Right hindlimb (tissue), 1 donor: ENCODE results near the gene TBC1D4.

Experiments
- DNase-seq: peaks from one replicate; pipeline ENCODE4 v3.0.0-alpha.2; 2018

Gene TBC1D4

DNA sequence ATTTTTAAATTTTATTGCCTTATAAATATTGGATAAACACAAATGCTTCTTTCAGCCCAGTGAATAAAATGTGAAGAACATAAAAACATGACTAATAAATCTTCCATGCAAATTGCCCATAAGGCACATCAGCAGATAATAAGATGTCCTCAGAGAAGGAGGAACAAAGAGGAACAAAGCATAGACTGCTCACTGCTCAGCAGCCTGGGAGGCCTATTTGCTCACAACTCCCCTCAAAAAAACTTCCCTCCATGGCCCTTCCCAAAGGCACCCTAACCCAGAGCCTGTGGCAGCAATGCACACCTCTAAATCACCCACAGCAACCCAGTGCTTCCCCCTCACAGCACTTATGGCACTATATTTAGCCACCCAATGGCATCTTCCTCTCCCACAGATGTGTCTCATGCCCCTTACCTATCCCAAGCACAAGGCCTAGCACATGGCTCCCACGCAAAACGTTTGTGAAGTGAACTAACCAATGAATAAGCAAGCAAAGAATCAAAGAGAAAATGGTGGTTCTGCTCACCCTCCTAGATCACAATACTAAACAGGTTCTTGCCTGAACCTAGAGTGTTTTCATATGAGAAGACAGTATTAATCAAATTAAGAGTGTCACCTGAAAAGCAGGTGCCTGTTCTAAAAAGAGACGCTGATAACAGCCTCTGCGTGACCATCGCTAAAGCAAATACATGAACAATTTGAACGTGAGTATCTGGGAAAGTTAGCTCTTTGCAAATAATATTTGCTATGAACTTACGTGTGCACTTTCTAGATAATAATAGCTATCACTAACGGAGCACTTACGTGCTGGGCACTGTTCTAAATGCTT lies 96.9 kb downstream of the TBC1D4 start:
- DNase-seq: no peak

DNA sequence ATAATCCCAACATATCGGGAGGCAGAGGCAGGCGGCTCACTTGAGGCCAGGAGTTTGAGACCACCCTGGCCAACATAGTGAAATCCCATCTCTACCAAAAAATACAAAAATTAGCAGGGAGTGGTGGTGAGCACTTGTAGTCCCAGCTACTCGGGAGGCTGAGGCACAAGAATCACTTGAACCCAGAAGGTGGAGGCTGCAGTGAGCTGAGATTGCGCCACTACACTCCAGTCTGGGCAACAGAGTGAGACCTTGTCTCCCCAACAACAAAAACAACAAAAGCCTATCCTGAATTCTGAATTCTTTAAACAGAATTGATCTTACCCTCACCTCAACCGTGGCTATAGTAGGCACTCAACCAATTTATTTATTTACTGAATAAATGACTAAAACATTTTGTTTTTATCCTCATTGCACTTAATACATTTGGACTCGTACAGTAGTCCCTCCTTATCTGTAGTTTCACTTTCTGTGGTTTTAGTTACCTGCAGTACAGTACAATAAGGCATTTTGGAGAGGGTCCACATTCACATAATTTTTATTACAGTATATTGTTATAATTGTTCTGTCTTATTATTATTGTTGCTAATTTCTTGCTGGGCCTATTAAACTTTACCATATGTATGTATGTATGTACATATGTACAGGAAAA lies 98.8 kb downstream of the TBC1D4 start:
- no peak for DNase-seq

GRCh38 chr13:75378301-75378700 lies 103.7 kb downstream of the TBC1D4 start:
- DNase-seq: no peak

DNA sequence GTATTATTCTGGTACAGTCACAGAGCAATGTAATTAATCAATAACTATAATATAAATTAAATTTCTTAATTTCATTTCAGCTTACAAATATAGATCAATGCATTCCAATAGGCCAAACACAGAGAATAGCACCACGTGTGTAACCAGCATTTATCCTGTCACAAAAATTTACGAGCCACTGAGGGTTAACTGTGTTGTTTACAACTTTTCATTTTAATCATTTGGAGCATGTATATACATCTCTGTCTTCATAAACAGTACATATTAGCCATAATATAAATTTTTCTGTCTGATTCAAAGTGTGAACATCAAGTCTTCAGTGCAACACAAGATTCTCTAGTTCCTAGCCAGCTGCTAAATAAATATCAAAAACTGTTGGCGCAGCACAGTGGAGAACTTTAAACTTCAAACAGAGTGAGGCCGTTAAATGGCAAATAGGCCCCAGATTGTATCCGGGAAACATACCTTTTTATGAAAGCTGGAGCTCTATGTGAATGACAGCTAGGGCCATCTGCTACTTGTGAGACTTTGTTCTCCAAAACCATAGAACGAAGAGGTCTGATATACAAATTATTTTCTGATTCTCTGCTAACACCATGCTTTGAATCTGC lies 105.1 kb downstream of the TBC1D4 start:
- no peak for DNase-seq

GRCh38 chr13:75375329-75375728 lies 106.6 kb downstream of the TBC1D4 start:
- no peak for DNase-seq

DNA sequence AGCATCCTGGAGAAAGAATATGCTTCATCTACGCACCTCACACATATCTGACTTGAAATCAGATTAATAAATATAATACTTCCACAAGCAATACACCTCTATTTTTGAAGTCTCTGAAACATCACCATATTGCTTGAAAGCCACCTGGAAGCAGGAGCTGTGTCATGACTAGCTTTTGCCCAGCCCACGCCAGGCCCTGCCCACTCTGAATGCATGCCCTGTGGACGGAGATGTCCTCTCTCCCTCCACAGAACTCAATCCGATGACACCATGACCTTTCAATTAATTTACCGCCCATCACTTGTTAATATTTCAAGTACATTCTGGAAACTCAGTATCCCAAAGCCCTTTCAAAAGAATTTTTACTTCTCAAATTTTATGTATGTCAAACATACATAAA lies 108.0 kb downstream of the TBC1D4 start:
- no peak for DNase-seq

GRCh38 chr13:75372923-75373841 lies 108.8 kb downstream of the TBC1D4 start:
- DNase-seq: no peak

DNA sequence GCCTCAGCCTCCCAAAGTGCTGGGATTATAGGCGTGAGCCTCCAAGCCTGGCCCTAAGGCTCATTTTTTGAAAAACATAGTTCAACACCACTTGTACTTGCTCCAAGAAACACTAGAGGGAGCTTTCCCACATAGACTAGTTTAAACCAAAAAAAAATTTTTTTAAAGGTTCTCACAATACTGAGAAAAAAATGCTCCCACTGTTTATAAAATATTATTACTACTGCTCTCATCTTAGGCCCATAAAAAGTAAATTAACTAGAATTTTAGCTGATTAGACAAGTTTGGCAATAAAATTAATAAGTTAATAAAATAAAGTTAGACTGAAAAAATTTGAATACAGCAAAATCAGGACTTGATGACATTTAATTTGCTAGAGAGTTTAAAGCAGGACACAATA lies 109.5 kb downstream of the TBC1D4 start:
- DNase-seq: no peak

DNA sequence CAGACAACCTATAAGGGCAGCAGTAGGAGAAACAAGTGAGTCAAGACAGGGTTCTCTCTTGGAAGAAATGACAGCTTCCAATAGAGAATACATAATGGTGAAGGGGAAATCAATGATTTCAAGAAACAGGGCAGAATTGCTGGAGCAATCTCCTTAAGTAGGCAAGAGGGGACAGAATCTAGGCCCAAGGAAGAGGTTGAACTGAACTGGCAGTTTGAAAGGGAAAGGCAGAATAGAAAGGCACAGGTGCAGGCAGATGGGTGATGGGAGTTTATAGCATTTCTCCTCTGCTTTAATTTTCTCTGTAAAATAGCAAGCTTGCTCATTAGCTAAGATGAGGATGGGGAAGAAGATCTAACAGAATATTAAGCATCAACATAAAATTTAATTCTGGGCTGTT lies 110.8 kb downstream of the TBC1D4 start:
- no peak for DNase-seq

DNA sequence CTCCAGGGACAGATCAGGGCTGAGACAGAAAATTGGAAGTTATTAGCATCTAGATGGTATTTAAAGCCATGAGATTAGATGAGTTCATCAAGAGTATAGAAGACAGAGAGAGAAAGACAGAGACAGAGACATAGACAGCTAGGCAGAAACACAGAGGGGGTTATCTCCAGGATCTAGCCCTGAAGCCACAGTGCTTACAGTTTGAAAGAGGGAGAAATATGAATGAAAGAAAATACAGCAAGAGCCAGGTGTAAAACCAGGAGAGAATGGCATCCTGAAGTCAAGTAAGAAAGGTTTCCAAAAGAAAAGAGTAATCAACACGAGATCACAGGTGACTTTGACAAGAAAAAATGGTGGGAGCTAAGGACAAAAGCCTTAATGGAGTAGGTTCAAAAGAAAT lies 111.2 kb downstream of the TBC1D4 start:
- DNase-seq: no peak

DNA sequence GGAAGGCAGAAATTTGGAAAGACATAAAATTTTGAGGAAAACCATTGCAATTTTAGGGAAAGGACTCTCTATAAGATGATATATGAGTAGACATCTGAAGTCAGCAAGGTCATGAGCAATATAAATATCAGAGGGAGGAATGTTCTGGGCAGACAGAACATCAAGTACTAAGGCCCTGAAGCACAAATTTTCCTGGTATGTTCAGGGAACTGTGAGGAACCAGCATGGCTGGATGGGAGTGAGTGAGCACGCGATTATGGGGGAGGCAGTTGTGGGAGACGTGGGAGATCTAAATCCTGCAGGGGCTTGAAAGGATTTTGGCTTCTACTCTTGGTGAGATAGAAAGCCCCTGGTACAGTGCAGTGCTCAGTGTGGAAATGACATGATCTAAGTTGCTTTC lies 112.0 kb downstream of the TBC1D4 start:
- DNase-seq: no peak

- DNase-seq: no peak
These were observed 113.8 kb downstream of the TBC1D4 start for GRCh38 chr13:75368167-75368566.

DNA sequence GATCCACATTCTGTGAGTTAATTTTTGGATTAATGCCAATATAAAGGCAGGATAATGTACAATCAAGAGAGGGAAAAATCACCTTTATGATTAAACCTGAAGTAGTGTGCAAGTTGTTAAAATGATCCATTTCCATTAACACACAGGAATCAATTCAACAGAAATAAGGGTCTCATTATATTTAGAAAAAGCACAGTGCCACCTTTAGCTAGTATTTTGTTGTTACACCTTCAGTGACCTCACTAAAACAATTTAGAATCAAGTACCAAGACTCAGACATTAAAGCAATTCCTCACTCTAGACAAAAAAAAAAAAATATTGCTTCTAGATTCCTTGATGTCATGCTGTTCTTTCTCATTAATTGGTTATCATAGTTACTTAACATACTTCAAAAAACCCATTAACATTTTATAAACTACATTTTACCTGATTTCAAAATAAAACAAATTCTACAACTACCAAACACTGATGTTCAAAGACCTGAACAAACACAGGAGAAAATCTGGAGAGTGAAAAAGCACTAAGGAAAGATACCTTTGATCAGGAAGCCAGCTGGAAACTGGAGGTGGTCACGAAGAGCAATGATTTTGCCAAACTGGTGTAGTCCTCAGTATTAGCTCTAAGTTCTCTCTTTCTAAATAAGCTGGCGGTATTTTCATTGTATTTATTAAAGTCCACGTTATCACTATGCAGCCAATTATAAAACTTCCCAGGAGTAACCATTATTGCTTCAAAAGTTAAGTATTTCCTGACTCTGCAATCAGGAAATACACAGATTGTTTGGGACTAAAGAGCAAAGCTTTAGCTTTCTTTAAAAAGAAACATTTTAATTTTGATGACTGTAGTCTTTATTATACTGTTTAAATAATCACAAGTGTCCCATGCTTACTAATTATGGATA lies 115.3 kb downstream of the TBC1D4 start:
- no peak for DNase-seq

GRCh38 chr13:75365724-75366173 lies 116.2 kb downstream of the TBC1D4 start:
- no peak for DNase-seq

GRCh38 chr13:75364131-75364713 lies 117.7 kb downstream of the TBC1D4 start:
- DNase-seq: no peak

GRCh38 chr13:75363371-75363770 lies 118.6 kb downstream of the TBC1D4 start:
- no peak for DNase-seq

- DNase-seq: no peak
These were observed 119.9 kb downstream of the TBC1D4 start for GRCh38 chr13:75362026-75362425.

DNA sequence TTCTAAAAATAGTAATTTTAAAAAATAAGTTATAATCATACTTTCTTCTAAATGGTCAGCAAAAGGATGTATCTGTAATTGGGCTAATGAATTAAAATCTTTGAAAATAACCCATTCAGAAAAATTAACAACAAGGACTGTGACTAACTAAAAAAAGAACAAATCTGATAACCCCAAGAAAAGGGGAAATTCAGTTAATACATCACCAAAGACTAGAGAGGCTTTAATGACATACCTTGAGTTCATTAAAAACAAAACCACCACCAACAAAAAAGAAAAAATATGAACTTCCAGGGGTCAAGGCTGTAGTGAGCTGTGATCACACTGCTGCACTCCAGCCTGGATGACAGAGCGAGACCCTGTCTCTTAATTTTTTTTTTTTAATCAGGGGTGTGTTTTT lies 121.8 kb downstream of the TBC1D4 start:
- no peak for DNase-seq

GRCh38 chr13:75359266-75359665 lies 122.7 kb downstream of the TBC1D4 start:
- DNase-seq: no peak

- DNase-seq: no peak
These were observed 124.2 kb downstream of the TBC1D4 start for GRCh38 chr13:75357576-75358289.

- no peak for DNase-seq
These were observed 125.5 kb downstream of the TBC1D4 start for GRCh38 chr13:75356421-75356820.
